OCI-LY1 (cell line): Measurements from ENCODE around the gene POLD3.

Experiments used
- H2AFZ ChIP-seq: fragments of 200-600 bp; sonication (generic), shearing (Covaris generic); 2 replicates; pipeline ENCODE4 v1.6.0; 2014; ENCODE audit warnings: antibody characterized with exemption, mild to moderate bottlenecking, low read length
- H3F3A ChIP-seq: fragments of 200-600 bp; sonication (generic), shearing (Covaris generic); 2 replicates; pipeline ENCODE4 v1.6.0; 2014; ENCODE audit warnings: mild to moderate bottlenecking, antibody characterized with exemption, low read length, moderate library complexity; ENCODE audit not compliant: insufficient read depth
- H3K27ac ChIP-seq: fragments of 200-600 bp; sonication (generic); 2 replicates; pipeline ENCODE4 v1.5.1; 2014; ENCODE audit warnings: low read length, mixed run types, mild to moderate bottlenecking, low read depth; ENCODE audit not compliant: poor library complexity, severe bottlenecking
- H3K27me3 ChIP-seq: fragments of 200-600 bp; sonication (generic); 2 replicates; pipeline ENCODE4 v1.6.0; 2014; ENCODE audit warnings: antibody characterized with exemption, mild to moderate bottlenecking, low read length, moderate library complexity; ENCODE audit not compliant: insufficient read depth
- H3K36me3 ChIP-seq: fragments of 200-600 bp; sonication (generic); 2 replicates; pipeline ENCODE4 v1.6.1; 2014; ENCODE audit warnings: mild to moderate bottlenecking, antibody characterized with exemption, low read length, moderate library complexity, mixed read lengths; ENCODE audit not compliant: insufficient read depth
- H3K4me1 ChIP-seq: fragments of 200-600 bp; sonication (generic); 2 replicates; pipeline ENCODE4 v1.5.1; 2014; ENCODE audit warnings: mild to moderate bottlenecking, low read length, moderate library complexity; ENCODE audit not compliant: insufficient read depth, severe bottlenecking
- H3K4me2 ChIP-seq: fragments of 200-600 bp; sonication (generic), shearing (Covaris generic); 2 replicates; pipeline ENCODE4 v1.6.1; 2014; ENCODE audit warnings: low read length
- H3K4me3 ChIP-seq: fragments of 200-600 bp; sonication (generic); 2 replicates; pipeline ENCODE4 v1.5.1; 2014; ENCODE audit warnings: low read length, low read depth, mild to moderate bottlenecking, mixed read lengths; ENCODE audit not compliant: poor library complexity, severe bottlenecking
- H3K79me2 ChIP-seq: fragments of 200-600 bp; shearing (Covaris generic); 2 replicates; pipeline ENCODE4 v1.6.1; 2016; ENCODE audit warnings: mixed run types, low read length, mixed read lengths; ENCODE audit not compliant: insufficient read depth
- H3K9ac ChIP-seq: fragments of 200-600 bp; sonication (generic), shearing (Covaris generic); 2 replicates; pipeline ENCODE4 v1.6.1; 2014; ENCODE audit warnings: mild to moderate bottlenecking, low read length, mixed read lengths
- H3K9me2 ChIP-seq: fragments of 200-600 bp; sonication (generic), shearing (Covaris generic); 2 replicates; pipeline ENCODE4 v1.6.1; 2014; ENCODE audit warnings: low read depth, mild to moderate bottlenecking, low read length, mixed read lengths
- H3K9me3 ChIP-seq: fragments of 200-600 bp; shearing (Covaris generic); 2 replicates; pipeline ENCODE4 v1.6.1; 2014; ENCODE audit warnings: low read length, mixed read lengths
- H4K20me1 ChIP-seq: fragments of 200-600 bp; sonication (generic), shearing (Covaris generic); 2 replicates; pipeline ENCODE4 v1.6.0; 2016; ENCODE audit warnings: mild to moderate bottlenecking, low read length; ENCODE audit not compliant: insufficient read depth
- CTCF ChIP-seq: fragments of 200-600 bp; sonication (generic), shearing (Covaris generic); IDR thresholded peaks from 2 replicates; pipeline ENCODE4 v1.5.1; 2017; ENCODE audit warnings: mild to moderate bottlenecking, antibody characterized with exemption, low read length, moderate library complexity, mixed read lengths
- EZH2 ChIP-seq: fragments of 200-600 bp; sonication (generic), shearing (Covaris generic); IDR thresholded peaks from 2 replicates; pipeline ENCODE4 v1.8.0; 2017; ENCODE audit warnings: borderline replicate concordance, mixed run types, mild to moderate bottlenecking, antibody characterized with exemption, low read length, moderate library complexity, mixed read lengths

The POLD3 gene

GRCh38 chr11:74611369-74611861, 19.0 kb downstream of the POLD3 start:
- Histone ChIP-seq H3K36me3 (peaks cover 75% of the 10 kb centered on the region), H3K9ac (no peak overlapping the region), H2AFZ (no peak overlapping the region), H3K4me1 (no peaks in the 10 kb centered on the region), H3K27ac (no peak overlapping the region), H3K9me3 (no peaks in the 10 kb centered on the region), H3K4me2 (no peak overlapping the region), H3F3A (no peaks in the 10 kb centered on the region), H3K4me3 (no peak overlapping the region), H4K20me1 (no peaks in the 10 kb centered on the region), H3K79me2 (no peaks in the 10 kb centered on the region), H3K27me3 (no peaks in the 10 kb centered on the region), H3K9me2 (no peaks in the 10 kb centered on the region)
- TF ChIP-seq EZH2 (no peak), CTCF (peak; percentile 46; the same call in 1 of the 2 replicates)

DNA sequence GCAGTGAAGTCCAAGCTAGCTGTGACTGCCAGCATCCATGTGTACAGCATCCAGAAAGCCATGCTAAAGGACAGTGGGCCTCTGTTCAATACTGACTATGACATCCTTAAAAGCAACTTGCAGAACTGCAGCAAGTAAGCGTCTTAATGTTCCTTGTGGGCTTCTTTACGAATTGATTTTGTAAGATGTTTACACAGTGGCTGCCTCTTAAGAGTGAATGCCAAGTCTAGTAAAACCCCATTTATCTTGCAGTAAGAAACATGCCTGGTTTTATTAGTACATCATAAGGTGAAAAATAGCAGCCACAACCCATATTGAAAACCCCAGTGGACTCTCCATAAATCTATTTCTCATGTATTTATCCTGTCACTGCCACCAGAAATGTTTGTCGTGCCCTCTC, 20.5 kb downstream of the POLD3 start:
- no peaks in the 10 kb centered on the region for H4K20me1 ChIP-seq
- H3K9me3 ChIP-seq: no peaks in the 10 kb centered on the region
- no peaks in the 10 kb centered on the region for H3K4me1 ChIP-seq
- no peaks in the 10 kb centered on the region for H3K9me2 ChIP-seq
- no peaks in the 10 kb centered on the region for H3F3A ChIP-seq
- H3K27ac ChIP-seq: no peak overlapping the region
- no peak overlapping the region for H2AFZ ChIP-seq
- TF ChIP-seq CTCF: no peak
- no peak for TF ChIP-seq EZH2
- H3K27me3 ChIP-seq: no peaks in the 10 kb centered on the region
- H3K79me2 ChIP-seq: no peaks in the 10 kb centered on the region
- peaks cover 85% of the 10 kb centered on the region for H3K36me3 ChIP-seq
- no peak overlapping the region for H3K4me2 ChIP-seq
- H3K9ac ChIP-seq: no peak overlapping the region
- no peak overlapping the region for H3K4me3 ChIP-seq

- no peaks in the 10 kb centered on the region for H3K27me3 ChIP-seq
- H3K4me3 ChIP-seq: no peak overlapping the region
- no peaks in the 10 kb centered on the region for H3F3A ChIP-seq
- H3K27ac ChIP-seq: no peak overlapping the region
- TF ChIP-seq CTCF (no peak), EZH2 (no peak)
- H3K4me2 ChIP-seq: no peak overlapping the region
- H3K4me1 ChIP-seq: no peaks in the 10 kb centered on the region
- H3K9me3 ChIP-seq: no peaks in the 10 kb centered on the region
- no peaks in the 10 kb centered on the region for H3K79me2 ChIP-seq
- H2AFZ ChIP-seq: no peak overlapping the region
- H3K9me2 ChIP-seq: no peaks in the 10 kb centered on the region
- no peaks in the 10 kb centered on the region for H4K20me1 ChIP-seq
- H3K36me3 ChIP-seq: peaks cover 88% of the 10 kb centered on the region
- H3K9ac ChIP-seq: no peak overlapping the region
Measured at GRCh38 chr11:74615311-74615710, 22.9 kb downstream of the POLD3 start.
